H1 (cell line): ENCODE results near the gene HLA-C. TPM values are rescaled to one million over a fixed set of nuclear protein-coding genes. Genes with fewer than 3 reads are reported as not detected.

ENCODE experiments used
- CTCF ChIA-PET: fragments of 300-600 bp; sonication (Branson Sonifier 250); formaldehyde crosslinking; loops from one replicate; lab custom pipeline; 2021; ENCODE audit not compliant: partially characterized antibody; lab: Charles Lee
- POLR2A ChIA-PET: fragments of 300-600 bp; sonication (Branson Sonifier 250); formaldehyde crosslinking; loops from one replicate; lab custom pipeline; 2021; ENCODE audit warnings: inconsistent platforms; ENCODE audit not compliant: partially characterized antibody; lab: Charles Lee
- DNase-seq, 2 experiments: peaks; one replicate each; pipeline versions ENCODE4 v3.0.0 to v3.0.0-alpha.2; 2010 to 2022; ENCODE audit warnings: low spot score in 2 of 2, low read depth in 1 of 2, mixed read lengths in 1 of 2
- FAIRE-seq: peaks from 2 replicates; lab custom pipeline; 2011; peaks lifted over from hg19 to GRCh38; lab: Jason Lieb, UNC
- H2AFZ ChIP-seq: 2 replicates; pipeline ENCODE4 v1.8.1; 2012; ENCODE audit warnings: low read length, inconsistent platforms
- H2AK5ac ChIP-seq: 2 replicates; pipeline ENCODE4 v1.6.1; 2013; ENCODE audit warnings: low read depth, low read length
- H2BK120ac ChIP-seq: replicated peaks from 2 replicates; pipeline ENCODE3; 2013; ENCODE audit warnings: low read depth, low read length, inconsistent platforms
- H2BK12ac ChIP-seq: 2 replicates; pipeline ENCODE4 v1.6.1; 2013; ENCODE audit warnings: low read depth, low read length
- H2BK15ac ChIP-seq: 2 replicates; pipeline ENCODE4 v1.6.1; 2013; ENCODE audit warnings: low read length
- H2BK20ac ChIP-seq: 2 replicates; pipeline ENCODE4 v1.6.1; 2013; ENCODE audit warnings: low read length
- H2BK5ac ChIP-seq: 2 replicates; pipeline ENCODE4 v1.6.1; 2013; ENCODE audit warnings: low read depth, low read length
- H3K14ac ChIP-seq: 2 replicates; pipeline ENCODE4 v1.6.1; 2013; ENCODE audit warnings: inconsistent platforms; ENCODE audit not compliant: insufficient read length
- H3K18ac ChIP-seq: 2 replicates; pipeline ENCODE4 v1.6.1; 2013; ENCODE audit warnings: low read length; ENCODE audit errors: extremely low read depth
- H3K23ac ChIP-seq: 2 replicates; pipeline ENCODE4 v1.6.1; 2013; ENCODE audit warnings: inconsistent platforms; ENCODE audit not compliant: insufficient read length
- H3K23me2 ChIP-seq: 2 replicates; pipeline ENCODE4 v1.6.1; 2013; ENCODE audit warnings: low read depth, low read length
- H3K27ac ChIP-seq: 2 replicates; pipeline ENCODE4 v1.6.1; 2011; ENCODE audit warnings: low read depth, low read length, inconsistent platforms
- H3K27me3 ChIP-seq, 4 experiments: replicated peaks in 1 of 4; 1 replicate in 1 of 4; 2 replicates in 3 of 4; pipeline versions ENCODE4 v1.6.1 to v1.8.1; 2011 to 2013; ENCODE audit warnings: low read length in 3 of 4, mild to moderate bottlenecking in 3 of 4, inconsistent platforms in 2 of 4, mixed read lengths in 2 of 4, moderate library complexity in 1 of 4; ENCODE audit not compliant: control insufficient read depth in 3 of 4, insufficient read depth in 3 of 4; ENCODE audit errors: extremely low read depth in 1 of 4
- H3K36me3 ChIP-seq, 4 experiments: 2 replicates each; pipeline versions ENCODE4 v1.6.1 to v1.8.1; 2011 to 2013; ENCODE audit warnings: mild to moderate bottlenecking in 4 of 4, low read length in 3 of 4, moderate library complexity in 2 of 4, control low read depth in 1 of 4, inconsistent platforms in 1 of 4; ENCODE audit not compliant: insufficient read depth in 4 of 4, control insufficient read depth in 2 of 4
- H3K4ac ChIP-seq: replicated peaks from 2 replicates; pipeline ENCODE3; 2013; ENCODE audit warnings: low read length, low read depth, mixed read lengths, inconsistent platforms; ENCODE audit not compliant: insufficient read length
- H3K4me1 ChIP-seq, 4 experiments: replicated peaks in 1 of 4; 1 replicate in 1 of 4; 2 replicates in 3 of 4; pipeline versions ENCODE4 v1.6.1 to v1.8.1; 2011 to 2013; ENCODE audit warnings: low read length in 3 of 4, inconsistent platforms in 2 of 4, mixed read lengths in 1 of 4; ENCODE audit not compliant: insufficient read depth in 4 of 4, control insufficient read depth in 3 of 4
- H3K4me2 ChIP-seq, 2 experiments: 2 replicates each; pipeline versions ENCODE4 v1.6.1 to v1.8.1; 2011 to 2013; ENCODE audit warnings: low read depth in 2 of 2, low read length in 2 of 2, control low read depth in 1 of 2, inconsistent platforms in 1 of 2, mild to moderate bottlenecking in 1 of 2; ENCODE audit not compliant: insufficient read depth in 1 of 2
- H3K4me3 ChIP-seq, 4 experiments: fragments of 200-600, 300-600 bp in 1 of 4; sonication (generic), shearing (Covaris generic), sonication (Bioruptor Twin) in 1 of 4; 2 replicates each; pipeline versions ENCODE4 v1.5.1 to v1.8.1; 2011 to 2016; ENCODE audit warnings: low read length in 4 of 4, low read depth in 3 of 4, control low read depth in 2 of 4, inconsistent platforms in 2 of 4, mild to moderate bottlenecking in 2 of 4, mixed read lengths in 1 of 4, moderate library complexity in 1 of 4; ENCODE audit not compliant: insufficient read depth in 2 of 4; ENCODE audit errors: extremely low read depth in 1 of 4
- H3K56ac ChIP-seq: replicated peaks from 2 replicates; pipeline ENCODE3; 2013; ENCODE audit warnings: low read depth, mild to moderate bottlenecking, mixed read lengths, low read length, inconsistent platforms; ENCODE audit not compliant: insufficient read length
- H3K79me1 ChIP-seq: 2 replicates; pipeline ENCODE4 v1.6.1; 2013; ENCODE audit warnings: low read depth, low read length, control low read depth
- H3K79me2 ChIP-seq, 2 experiments: 2 replicates each; pipeline versions ENCODE4 v1.6.1 to v1.8.1; 2012 to 2013; ENCODE audit warnings: low read length in 2 of 2, mild to moderate bottlenecking in 2 of 2, inconsistent platforms in 1 of 2; ENCODE audit not compliant: insufficient read depth in 2 of 2, control insufficient read depth in 1 of 2
- H3K9ac ChIP-seq, 4 experiments: replicated peaks in 1 of 4; 1 replicate in 1 of 4; 2 replicates in 3 of 4; pipeline versions ENCODE4 v1.6.1 to v1.8.1; 2011 to 2013; ENCODE audit warnings: low read depth in 3 of 4, low read length in 3 of 4, control low read depth in 2 of 4, mild to moderate bottlenecking in 2 of 4, moderate library complexity in 2 of 4, inconsistent platforms in 1 of 4; ENCODE audit errors: extremely low read depth in 1 of 4
- H3K9me3 ChIP-seq, 2 experiments: 2 replicates each; pipeline versions ENCODE4 v1.6.1 to v1.8.1; 2012 to 2013; ENCODE audit warnings: mild to moderate bottlenecking in 2 of 2, moderate library complexity in 2 of 2, control low read depth in 1 of 2, inconsistent platforms in 1 of 2, low read depth in 1 of 2, low read length in 1 of 2, mixed read lengths in 1 of 2; ENCODE audit not compliant: insufficient read depth in 2 of 2
- H4K20me1 ChIP-seq, 2 experiments: replicated peaks in 1 of 2; 2 replicates each; pipeline versions ENCODE3 to v1.8.1; 2011 to 2013; ENCODE audit warnings: inconsistent platforms in 2 of 2, low read length in 2 of 2, mild to moderate bottlenecking in 1 of 2; ENCODE audit not compliant: insufficient read depth in 2 of 2, control insufficient read depth in 1 of 2
- H4K5ac ChIP-seq: 2 replicates; pipeline ENCODE4 v1.6.1; 2013; ENCODE audit warnings: low read length, low read depth, mixed read lengths, inconsistent platforms; ENCODE audit not compliant: insufficient read length
- H4K8ac ChIP-seq: 2 replicates; pipeline ENCODE4 v1.8.0; 2013; ENCODE audit warnings: mild to moderate bottlenecking, moderate library complexity, low read length, inconsistent platforms; ENCODE audit not compliant: insufficient read depth; ENCODE audit errors: extremely low read depth
- H4K91ac ChIP-seq: replicated peaks from 2 replicates; pipeline ENCODE3; 2013; ENCODE audit warnings: low read length, mixed read lengths, inconsistent platforms; ENCODE audit not compliant: insufficient read length
- HDAC2 ChIP-seq, 2 experiments: fragments of 300-600 bp in 1 of 2; sonication (generic) in 1 of 2; IDR thresholded peaks; 2 replicates each; pipeline ENCODE4 v1.6.1; 2011 to 2012; ENCODE audit warnings: low read depth in 2 of 2, low read length in 2 of 2, mild to moderate bottlenecking in 2 of 2, moderate library complexity in 2 of 2, borderline replicate concordance in 1 of 2, inconsistent platforms in 1 of 2
- POLR2AphosphoS5 ChIP-seq: IDR thresholded peaks from 2 replicates; pipeline ENCODE4 v1.6.1; 2011; ENCODE audit warnings: low read depth, low read length
- SP2 ChIP-seq: IDR thresholded peaks from 2 replicates; pipeline ENCODE4 v1.6.1; 2012; ENCODE audit warnings: mild to moderate bottlenecking, low read length, inconsistent platforms
- polyA plus RNA-seq, 7 experiments: library from polyadenylated mRNA; depleted of rRNA in 3 of 7; stranded (reverse) in 5 of 7; unstranded in 2 of 7; fragments of >200 nt in 5 of 7; fragments of 200-250 nt in 2 of 7; gene quantifications; 1 replicate in 5 of 7; 2 replicates in 1 of 7; 4 replicates in 1 of 7; pipeline versions ENCODE4 v1.2.1 to v1.2.3, GENCODE V29; 2011 to 2013; ENCODE audit warnings: missing spikeins in 2 of 7, mixed read lengths in 2 of 7
- small RNA-seq: library from polyadenylated mRNA; stranded (forward); fragments of <200 nt; extraction: miRNeasy Mini kit (QIAGEN cat#:217004); gene quantifications from one replicate; pipeline ENCODE3, GENCODE V24; 2013; ENCODE audit not compliant: insufficient read depth
- total RNA-seq: library from RNA; stranded (reverse); fragmentation: NEBNext Ultra II Directional; extraction: Animal tissue kit (Norgen Biotek cat#: 25700); gene quantifications from 2 replicates; pipeline ENCODE4 v1.2.1, GENCODE V29; 2021

The HLA-C gene
- total and polyA plus RNA-seq, 2 of the 8 experiments (the other 6 are each of a cell fraction or from before 2014, with no cell fraction given), result 245 to 360 TPM

- no peaks in the 10 kb centered on the region for H4K20me1 ChIP-seq
- H3K4me2 ChIP-seq, result no peak overlapping the region
- FAIRE-seq (no peak), DNase-seq (no peak)
- no peak overlapping the region for H3K56ac ChIP-seq
- no peaks in the 10 kb centered on the region for H3K79me1 ChIP-seq
- H3K18ac ChIP-seq, result no peak overlapping the region
- H3K9ac ChIP-seq, result no peak overlapping the region
- H2AK5ac ChIP-seq, result no peak overlapping the region
- no peak overlapping the region; the same call in 1 of the 2 replicates for H4K8ac ChIP-seq
- H4K91ac ChIP-seq, result no peak overlapping the region
- H3K27ac ChIP-seq, result no peak overlapping the region
- H3K4ac ChIP-seq, result no peak overlapping the region
- no peak for TF ChIP-seq SP2
- no peak for TF ChIP-seq HDAC2 (IDR thresholded peaks at IDR 0.05; ENCODE audit: borderline replicate concordance in 1 of 2, low read depth in 2 of 2, low read length in 2 of 2)
- TF ChIP-seq POLR2AphosphoS5, result no peak
- H3K14ac ChIP-seq, result no peak overlapping the region
- no peak overlapping the region for H2BK12ac ChIP-seq
- ChIA-PET CTCF (interaction anchor here (1.7 kb wide), 1 partner anchor 30 kb away, joined by 4 read pairs; no protein-coding TSS in a partner anchor), POLR2A (interaction anchor here (1.2 kb wide), 1 partner anchor 10 kb away, joined by 3 read pairs; no protein-coding TSS in a partner anchor)
- H2BK120ac ChIP-seq, result no peak overlapping the region
- no peaks in the 10 kb centered on the region for H3K4me1 ChIP-seq
- H2BK5ac ChIP-seq, result no peak overlapping the region
- no peaks in the 10 kb centered on the region for H3K27me3 ChIP-seq
- H2AFZ ChIP-seq, result no peak overlapping the region
- H4K5ac ChIP-seq, result no peak overlapping the region
- no peaks in the 10 kb centered on the region for H3K23me2 ChIP-seq
- no peak overlapping the region for H3K23ac ChIP-seq
- H3K79me2 ChIP-seq, result no peaks in the 10 kb centered on the region
- H2BK20ac ChIP-seq, result no peak overlapping the region
- no peaks in the 10 kb centered on the region for H3K36me3 ChIP-seq
- H3K9me3 ChIP-seq, result no peaks in the 10 kb centered on the region
- no peak overlapping the region for H3K4me3 ChIP-seq
- H2BK15ac ChIP-seq, result no peak overlapping the region; the same call in 1 of the 2 replicates
These were observed 49.4 kb downstream of the HLA-C start for GRCh38 chr6:31222496-31222895.

Small RNA genes lying within 50 kb of the gene (small RNA-seq; reads per million reads assigned to genes)
- not detected for gene AL662844.1

Other genes with a start within 250 kb of the HLA-C start
- gene C6orf15, start 159.5 kb downstream of the HLA-C start, total RNA-seq, result not detected in 2 replicates
- 0.06 TPM in 1 of 2 replicates, not detected in the other for gene C6orf15, start 159.5 kb downstream of the HLA-C start, polyA plus RNA-seq (2011; rRNA removed)
- gene PSORS1C1, start 157.3 kb downstream of the HLA-C start, total RNA-seq, result 0.36 and 0.52 TPM in 2 replicates
- 0.12 and 0.30 TPM in 2 replicates for gene PSORS1C1, start 157.3 kb downstream of the HLA-C start, polyA plus RNA-seq (2011; rRNA removed)
- gene CDSN, start 151.6 kb downstream of the HLA-C start, total RNA-seq, result not detected in 2 replicates
- not detected in 2 replicates for gene CDSN, start 151.6 kb downstream of the HLA-C start, polyA plus RNA-seq (2011; rRNA removed)
- not detected in 2 replicates for gene PSORS1C2, start 133.0 kb downstream of the HLA-C start, total RNA-seq
- 0.11 and 0.58 TPM in 2 replicates for gene PSORS1C2, start 133.0 kb downstream of the HLA-C start, polyA plus RNA-seq (2011; rRNA removed)
- 38.0 and 38.2 TPM in 2 replicates for gene CCHCR1, start 114.3 kb downstream of the HLA-C start, total RNA-seq
- gene CCHCR1, start 114.3 kb downstream of the HLA-C start, polyA plus RNA-seq (2011; rRNA removed), result 20.9 and 32.8 TPM in 2 replicates
- gene TCF19, start 113.5 kb downstream of the HLA-C start, total RNA-seq, result 10.0 and 11.0 TPM in 2 replicates
- gene TCF19, start 113.5 kb downstream of the HLA-C start, polyA plus RNA-seq (2011; rRNA removed), result 7.2 and 12.5 TPM in 2 replicates
- 2,526 and 2,533 TPM in 2 replicates for gene POU5F1, start 101.4 kb downstream of the HLA-C start, total RNA-seq
- 2,437 and 2,958 TPM in 2 replicates for gene POU5F1, start 101.4 kb downstream of the HLA-C start, polyA plus RNA-seq (2011; rRNA removed)
- gene HLA-B, start 85.1 kb upstream of the HLA-C start, total RNA-seq, result 129 and 154 TPM in 2 replicates
- 231 and 233 TPM in 2 replicates for gene HLA-B, start 85.1 kb upstream of the HLA-C start, polyA plus RNA-seq (2011; rRNA removed)
- gene MICA, start 131.5 kb upstream of the HLA-C start, total RNA-seq, result 11.3 and 12.5 TPM in 2 replicates
- gene MICA, start 131.5 kb upstream of the HLA-C start, polyA plus RNA-seq (2011; rRNA removed), result 16.3 and 17.0 TPM in 2 replicates
- gene MICB, start 226.1 kb upstream of the HLA-C start, total RNA-seq, result 15.4 and 16.2 TPM in 2 replicates
- gene MICB, start 226.1 kb upstream of the HLA-C start, polyA plus RNA-seq (2011; rRNA removed), result 19.7 and 25.3 TPM in 2 replicates